T-cell (primary cell): ENCODE measurements around the gene TMIGD3. TPM values are rescaled to one million over a fixed set of nuclear protein-coding genes. Genes with fewer than 3 reads are reported as not detected.
A peak's percentile ranks its signal among the peaks of the same experiment; 100 is the strongest.

ENCODE experiments used
- ATAC-seq, 4 experiments: fragments of 200-7000 bp in 3 of 4; fragments of 150-1000 bp in 1 of 4; cut with Tn5 transposase; replicated peaks in 1 of 4; 1 replicate in 3 of 4; 2 replicates in 1 of 4; pipeline ENCODE4 v1.10.0; 2021; ENCODE audit warnings: moderate library complexity in 3 of 4, mild to moderate bottlenecking in 2 of 4, moderate number of reproducible peaks in 1 of 4
- CTCF ChIA-PET, 2 donors: fragments of 300-600 bp; sonication (Branson Sonifier 250); formaldehyde crosslinking; loops; one replicate each; lab custom pipeline; 2022; ENCODE audit warnings: antibody characterized with exemption in 2 of 2; lab: Charles Lee
- POLR2A ChIA-PET, 2 donors: fragments of 300-600 bp; sonication (Branson Sonifier 250); formaldehyde crosslinking; loops; one replicate each; lab custom pipeline; 2022; ENCODE audit warnings: antibody characterized with exemption in 2 of 2; lab: Charles Lee
- DNase-seq, 35 experiments: peaks; one replicate each; pipeline versions ENCODE4 v3.0.0 to v3.0.0-alpha.2; 2013 to 2023
- H3K27ac ChIP-seq: one replicate; pipeline ENCODE4 v1.5.1; 2013; ENCODE audit warnings: low read length
- H3K27me3 ChIP-seq, 2 experiments: replicated peaks in 1 of 2; 1 replicate in 1 of 2; 2 replicates in 1 of 2; pipeline versions ENCODE4 v1.6.1 to v1.7.0; 2013; ENCODE audit warnings: low read length in 1 of 2, mixed read lengths in 1 of 2; ENCODE audit not compliant: control insufficient read depth in 2 of 2, insufficient read depth in 2 of 2; ENCODE audit errors: extremely low read depth in 1 of 2
- H3K36me3 ChIP-seq, 2 donors: 1 replicate in 1 of 2; 2 replicates in 1 of 2; pipeline versions ENCODE4 v1.6.1 to v1.7.0; 2013; ENCODE audit warnings: low read length in 1 of 2; ENCODE audit not compliant: control insufficient read depth in 2 of 2, insufficient read depth in 1 of 2; ENCODE audit errors: extremely low read depth in 1 of 2
- H3K4me1 ChIP-seq, 2 experiments: 1 replicate in 1 of 2; 2 replicates in 1 of 2; pipeline versions ENCODE4 v1.6.1 to v1.7.0; 2013; ENCODE audit warnings: low read length in 2 of 2, mixed read lengths in 1 of 2; ENCODE audit not compliant: insufficient read depth in 2 of 2, control insufficient read depth in 1 of 2; ENCODE audit errors: extremely low read depth in 1 of 2
- H3K4me3 ChIP-seq, 2 donors: 1 replicate in 1 of 2; 2 replicates in 1 of 2; pipeline versions ENCODE4 v1.5.1 to v1.7.0; 2013; ENCODE audit warnings: mild to moderate bottlenecking in 2 of 2, low read length in 1 of 2, moderate library complexity in 1 of 2; ENCODE audit not compliant: control insufficient read depth in 1 of 2; ENCODE audit errors: extremely low read depth in 1 of 2
- H3K9me3 ChIP-seq: 2 replicates; pipeline ENCODE4 v1.7.0; 2013
- H3K27ac Mint-ChIP-seq, 2 donors: one replicate each; pipeline ENCODE4 v1.8.0; 2020 to 2021; ENCODE audit warnings: mild to moderate bottlenecking in 2 of 2, mixed read lengths in 2 of 2
- H3K27me3 Mint-ChIP-seq, 2 donors: one replicate each; pipeline ENCODE4 v1.8.0; 2021 to 2022; ENCODE audit warnings: mixed read lengths in 2 of 2
- H3K36me3 Mint-ChIP-seq: one replicate; pipeline ENCODE4 v1.8.0; 2021; ENCODE audit warnings: mixed read lengths
- H3K4me1 Mint-ChIP-seq, 3 donors: one replicate each; pipeline ENCODE4 v1.8.0; 2020 to 2022; ENCODE audit warnings: mixed read lengths in 3 of 3, mild to moderate bottlenecking in 1 of 3
- H3K4me3 Mint-ChIP-seq, 3 donors: one replicate each; pipeline ENCODE4 v1.8.0; 2020 to 2022; ENCODE audit warnings: mild to moderate bottlenecking in 3 of 3, mixed read lengths in 3 of 3, moderate library complexity in 3 of 3
- H3K9me3 Mint-ChIP-seq, 3 donors: one replicate each; pipeline ENCODE4 v1.8.0; 2020 to 2022; ENCODE audit warnings: mixed read lengths in 3 of 3
- WGBS: methylation state at CpG from one replicate; pipeline ENCODE4 v1.1.5; 2013; ENCODE audit warnings: missing lambda C conversion rate; ENCODE audit not compliant: insufficient coverage; 5-methylcytosine and 5-hydroxymethylcytosine counted together
- total RNA-seq, 35 experiments: library from RNA in 6 of 35; stranded (reverse) in 6 of 35; fragments of 120-200 nt in 1 of 35; gene quantifications; one replicate each; pipeline versions ENCODE4 v1.2.1 to v1.2.4 and lab custom pipeline; 2013 to 2026

The TMIGD3 gene
- total RNA-seq, 5 donors from 2014 or later (not counting 1 experiment from before 2014, with no cell fraction given), result not detected

GRCh38 chr1:111484391-111485026 is 18.9 kb downstream of the TMIGD3 start:
- Histone ChIP-seq H3K4me1 (no peaks in the 10 kb centered on the region), H3K27me3 (no peaks in the 10 kb centered on the region), H3K4me3 (no peak overlapping the region), H3K9me3 (no peaks in the 10 kb centered on the region), H3K27ac (no peak overlapping the region), H3K36me3 (no peaks in the 10 kb centered on the region)
- CTCF ChIA-PET, result no interaction called here
- Mint-ChIP-seq H3K9me3 (no peaks in the 10 kb centered on the region), H3K27ac (no peak overlapping the region), H3K4me1 (peaks cover 13 to 31% (median 16%) of the 10 kb centered on the region in 3 donors), H3K36me3 (no peaks in the 10 kb centered on the region), H3K27me3 (no peaks in the 10 kb centered on the region), H3K4me3 (no peak overlapping the region)
- no peak for ATAC-seq
- no peak for DNase-seq
- POLR2A ChIA-PET, result no interaction called here

- 100% methylated on average over 1 of the region's 2 CpGs for WGBS
These were observed 19.6 kb downstream of the TMIGD3 start for GRCh38 chr1:111483876-111484275.

DNA sequence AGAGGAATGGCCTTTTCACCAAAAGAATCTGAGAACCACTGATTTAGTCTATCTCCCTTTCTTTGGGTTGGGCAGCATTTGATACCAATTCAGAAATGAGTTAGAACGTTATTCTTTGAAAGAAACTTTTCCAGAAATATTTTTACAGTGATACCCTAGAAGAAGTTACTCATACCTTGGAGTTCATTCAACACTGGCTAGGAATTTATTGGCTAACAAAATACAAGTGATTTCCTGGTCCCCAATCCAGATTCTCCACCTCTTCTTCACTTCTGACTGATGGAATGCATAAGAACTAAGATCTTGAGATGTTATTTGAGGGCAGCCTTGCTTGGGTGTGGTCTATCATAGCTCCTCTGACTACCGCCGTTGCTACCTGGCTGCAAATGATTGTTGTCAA is 20.3 kb downstream of the TMIGD3 start:
- no peak overlapping the region for H3K4me3 Mint-ChIP-seq
- peaks cover 0 to under 1% (median 0%) of the 10 kb centered on the region in 3 donors for H3K9me3 Mint-ChIP-seq
- H3K36me3 Mint-ChIP-seq, result peaks cover 3% of the 10 kb centered on the region
- H3K27me3 Mint-ChIP-seq, result no peaks in the 10 kb centered on the region
- H3K9me3 ChIP-seq, result no peaks in the 10 kb centered on the region
- no peak overlapping the region for H3K27ac Mint-ChIP-seq
- H3K27ac ChIP-seq, result no peak overlapping the region
- WGBS, result no CpG with 5 or more reads among the region's 3 CpGs
- CTCF ChIA-PET, result no interaction called here
- no peaks in the 10 kb centered on the region for H3K27me3 ChIP-seq
- peaks cover 1 to 4% of the 10 kb centered on the region in 2 experiments for H3K4me1 ChIP-seq
- no peak overlapping the region for H3K4me3 ChIP-seq
- POLR2A ChIA-PET, result no interaction called here
- DNase-seq (no peak), ATAC-seq (no peak)
- H3K36me3 ChIP-seq, result peaks cover 0 to 3% of the 10 kb centered on the region in 2 donors
- peaks cover 21 to 39% (median 26%) of the 10 kb centered on the region in 3 donors for H3K4me1 Mint-ChIP-seq

More at GRCh38 chr1:111483876-111484275, 19.6 kb downstream of the TMIGD3 start:
- H3K27me3 Mint-ChIP-seq, result no peaks in the 10 kb centered on the region
- Histone ChIP-seq H3K27me3 (no peaks in the 10 kb centered on the region), H3K9me3 (no peaks in the 10 kb centered on the region), H3K27ac (no peak overlapping the region), H3K4me1 (no peaks in the 10 kb centered on the region), H3K4me3 (no peak overlapping the region), H3K36me3 (no peaks in the 10 kb centered on the region)
- no peak overlapping the region for H3K4me3 Mint-ChIP-seq
- H3K36me3 Mint-ChIP-seq, result no peaks in the 10 kb centered on the region
- H3K4me1 Mint-ChIP-seq, result peaks cover 14 to 32% (median 19%) of the 10 kb centered on the region in 3 donors
- ATAC-seq, result no peak
- DNase-seq, result no peak
- ChIA-PET CTCF (no interaction called here), POLR2A (no interaction called here)
- H3K9me3 Mint-ChIP-seq, result no peaks in the 10 kb centered on the region
- H3K27ac Mint-ChIP-seq, result no peak overlapping the region

- no peak overlapping the region for H3K4me3 Mint-ChIP-seq
- POLR2A ChIA-PET, result interaction anchor here in 1 of 2 donors (1.0 kb wide), 1 partner anchor 280 kb away, joined by 5 read pairs; no protein-coding TSS in a partner anchor
These were observed 21.8 kb downstream of the TMIGD3 start for GRCh38 chr1:111481387-111482221.

DNA sequence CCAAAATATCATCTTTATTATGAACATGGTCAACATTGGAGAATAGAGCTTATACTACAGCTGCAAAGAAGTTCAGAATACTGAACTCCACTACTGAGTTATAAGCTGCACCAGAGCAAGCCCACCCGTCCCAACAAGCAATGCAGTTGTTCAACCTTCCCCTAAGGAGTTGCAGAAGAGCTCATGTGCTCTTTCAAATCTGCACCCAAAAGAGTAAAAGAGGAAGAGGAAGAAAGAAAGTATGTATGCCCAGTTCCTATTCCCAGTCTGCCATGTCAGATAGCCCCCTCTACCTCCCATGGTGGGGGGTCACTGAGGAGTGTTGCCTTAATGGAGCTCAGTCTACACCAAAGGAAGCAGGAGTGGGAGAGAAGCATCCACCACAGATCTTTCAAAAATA is 22.8 kb downstream of the TMIGD3 start:
- no peaks in the 10 kb centered on the region for H3K27me3 Mint-ChIP-seq
- no CpG with 5 or more reads among the region's 1 CpG for WGBS
- H3K36me3 ChIP-seq, result peaks cover 0 to 9% of the 10 kb centered on the region in 2 donors
- no peak overlapping the region for H3K27ac ChIP-seq
- H3K36me3 Mint-ChIP-seq, result peaks cover 13% of the 10 kb centered on the region
- no peak overlapping the region for H3K27ac Mint-ChIP-seq
- ATAC-seq (no peak), DNase-seq (no peak)
- H3K4me1 ChIP-seq, result peaks cover 18 to 29% of the 10 kb centered on the region in 2 experiments
- peaks cover 46 to 64% (median 51%) of the 10 kb centered on the region in 3 donors for H3K4me1 Mint-ChIP-seq
- no peaks in the 10 kb centered on the region for H3K9me3 ChIP-seq
- no peaks in the 10 kb centered on the region for H3K27me3 ChIP-seq
- peaks cover 0 to 5% (median 0%) of the 10 kb centered on the region in 3 donors for H3K9me3 Mint-ChIP-seq
- POLR2A ChIA-PET, result interaction anchor here in 1 of 2 donors (0.6 kb wide), 1 partner anchor 52 kb away, joined by 3 read pairs; no protein-coding TSS in a partner anchor
- no peak overlapping the region for H3K4me3 Mint-ChIP-seq
- H3K4me3 ChIP-seq, result no peak overlapping the region
- CTCF ChIA-PET, result interaction anchor here (0.7 to 1.4 kb wide), 3 partner anchors 27 to 288 kb away, joined by 3 to 4 read pairs (median 3); no protein-coding TSS in a partner anchor

More at GRCh38 chr1:111481387-111482221, 21.8 kb downstream of the TMIGD3 start:
- peaks cover 0 to 5% (median 0%) of the 10 kb centered on the region in 3 donors for H3K9me3 Mint-ChIP-seq
- no peak overlapping the region for H3K4me3 ChIP-seq
- ATAC-seq (peak; percentile 45 to 70 (median 64)), DNase-seq (peak in 33 of 35 experiments; percentile 11 to 70 (median 36))
- H3K4me1 ChIP-seq, result peaks cover 10 to 20% of the 10 kb centered on the region in 2 experiments
- H3K9me3 ChIP-seq, result no peaks in the 10 kb centered on the region
- H3K27ac ChIP-seq, result no peak overlapping the region
- H3K36me3 ChIP-seq, result peaks cover 0 to 9% of the 10 kb centered on the region in 2 donors
- peaks cover 37 to 54% (median 42%) of the 10 kb centered on the region in 3 donors for H3K4me1 Mint-ChIP-seq
- H3K27ac Mint-ChIP-seq, result peak overlapping the region in 1 of 2 donors; percentile 44
- peaks cover 13% of the 10 kb centered on the region for H3K36me3 Mint-ChIP-seq
- CTCF ChIA-PET, result interaction anchor here (0.6 to 1.6 kb wide), 8 partner anchors 21 to 288 kb away, joined by 3 to 16 read pairs (median 4); no protein-coding TSS in a partner anchor
- WGBS, result 74% methylated on average over 4 of the region's 8 CpGs
- H3K27me3 ChIP-seq, result no peaks in the 10 kb centered on the region
- H3K27me3 Mint-ChIP-seq, result no peaks in the 10 kb centered on the region
